IMR-90 (cell line): ENCODE measurements around the gene ASCL3. TPM values are rescaled to one million over a fixed set of nuclear protein-coding genes. Genes with fewer than 3 reads are reported as not detected.

Experiments
- ATAC-seq: fragments of 200-7000 bp; cut with Tn5 transposase; 2 replicates; pipeline ENCODE4 v1.9.1; 2020; ENCODE audit warnings: low read depth, mild to moderate bottlenecking, moderate library complexity
- BruUV-seq: library from RNA; stranded (reverse); fragments of 400-500 nt; replicated peaks from 2 replicates; lab custom pipeline; 2021; lab: Mats Ljungman, UMichigan
- CTCF ChIA-PET: fragments of 300-600 bp; formaldehyde crosslinking; extraction: SDS; loops from one replicate; lab custom pipeline; 2021; ENCODE audit warnings: antibody characterized with exemption; lab: Yijun Ruan, JAX
- POLR2A ChIA-PET: fragments of 300-600 bp; sonication (Branson Sonifier 250); formaldehyde crosslinking; loops from one replicate; lab custom pipeline; 2022; ENCODE audit warnings: antibody characterized with exemption; ENCODE audit not compliant: unreplicated experiment; lab: Charles Lee
- DNase-seq: peaks from one replicate; pipeline ENCODE4 v3.0.0; 2013
- H2AFZ ChIP-seq: replicated peaks from 2 replicates; pipeline ENCODE3; 2013; ENCODE audit warnings: low read length, mild to moderate bottlenecking; ENCODE audit not compliant: poor library complexity
- H2AK5ac ChIP-seq: 2 replicates; pipeline ENCODE4 v1.6.1; 2013; ENCODE audit warnings: low read depth, low read length, inconsistent platforms
- H2AK9ac ChIP-seq: replicated peaks from 2 replicates; pipeline ENCODE3; 2013; ENCODE audit warnings: mild to moderate bottlenecking, low read depth, low read length, moderate library complexity; ENCODE audit not compliant: poor library complexity
- H2BK120ac ChIP-seq: 2 replicates; pipeline ENCODE4 v1.6.1; 2013; ENCODE audit warnings: low read depth, low read length, inconsistent platforms
- H2BK15ac ChIP-seq: 3 replicates; pipeline ENCODE4 v1.6.1; 2013; ENCODE audit warnings: low read depth, low read length, inconsistent platforms
- H2BK20ac ChIP-seq: 2 replicates; pipeline ENCODE4 v1.6.1; 2013; ENCODE audit warnings: low read depth, mild to moderate bottlenecking, inconsistent platforms, low read length, moderate library complexity
- H2BK5ac ChIP-seq: 2 replicates; pipeline ENCODE4 v1.6.1; 2013; ENCODE audit warnings: mild to moderate bottlenecking, low read depth, low read length, inconsistent platforms; ENCODE audit not compliant: poor library complexity, severe bottlenecking
- H3K14ac ChIP-seq: replicated peaks from 2 replicates; pipeline ENCODE4 v1.6.1; 2013; ENCODE audit warnings: low read depth, low read length, inconsistent platforms
- H3K18ac ChIP-seq: 2 replicates; pipeline ENCODE4 v1.6.1; 2013; ENCODE audit warnings: low read depth, low read length, control low read depth
- H3K23ac ChIP-seq: 2 replicates; pipeline ENCODE4 v1.6.1; 2013; ENCODE audit warnings: low read depth, low read length, inconsistent platforms
- H3K27ac ChIP-seq: 2 replicates; pipeline ENCODE4 v1.5.1; 2013; ENCODE audit warnings: mild to moderate bottlenecking, control low read depth, low read length; ENCODE audit not compliant: insufficient read depth
- H3K27me3 ChIP-seq: 2 replicates; pipeline ENCODE4 v1.6.1; 2013; ENCODE audit warnings: low read length; ENCODE audit not compliant: control insufficient read depth, insufficient read depth
- H3K36me3 ChIP-seq: 2 replicates; pipeline ENCODE4 v1.6.1; 2013; ENCODE audit warnings: low read length, mixed read lengths; ENCODE audit not compliant: control insufficient read depth, insufficient read depth
- H3K4ac ChIP-seq: 2 replicates; pipeline ENCODE4 v1.6.1; 2013; ENCODE audit warnings: low read depth, low read length, inconsistent platforms
- H3K4me1 ChIP-seq: 2 replicates; pipeline ENCODE4 v1.6.1; 2013; ENCODE audit warnings: low read length, mixed read lengths; ENCODE audit not compliant: control insufficient read depth, insufficient read depth
- H3K4me2 ChIP-seq: 2 replicates; pipeline ENCODE4 v1.6.1; 2013; ENCODE audit warnings: low read depth, mild to moderate bottlenecking, control low read depth, low read length, moderate library complexity
- H3K4me3 ChIP-seq: 2 replicates; pipeline ENCODE4 v1.5.1; 2013; ENCODE audit warnings: low read depth, mild to moderate bottlenecking, control low read depth, low read length, moderate library complexity; ENCODE audit not compliant: insufficient read depth
- H3K56ac ChIP-seq: 2 replicates; pipeline ENCODE4 v1.6.1; 2013; ENCODE audit warnings: low read length, inconsistent platforms; ENCODE audit not compliant: insufficient read depth; ENCODE audit errors: extremely low read depth
- H3K79me1 ChIP-seq, 2 experiments: 2 replicates each; pipeline ENCODE4 v1.6.1; 2013; ENCODE audit warnings: low read length in 2 of 2, inconsistent platforms in 1 of 2, low read depth in 1 of 2
- H3K9ac ChIP-seq: 2 replicates; pipeline ENCODE4 v1.6.1; 2013; ENCODE audit warnings: low read depth, low read length, control low read depth
- H3K9me1 ChIP-seq: 2 replicates; pipeline ENCODE4 v1.6.1; 2013; ENCODE audit warnings: low read length, inconsistent platforms; ENCODE audit not compliant: insufficient read depth
- H3K9me3 ChIP-seq: 2 replicates; pipeline ENCODE4 v1.6.1; 2013; ENCODE audit warnings: low read length; ENCODE audit not compliant: control insufficient read depth, insufficient read depth
- H4K20me1 ChIP-seq: 2 replicates; pipeline ENCODE4 v1.6.1; 2013; ENCODE audit warnings: low read length, inconsistent platforms; ENCODE audit not compliant: insufficient read depth
- H4K5ac ChIP-seq: 2 replicates; pipeline ENCODE4 v1.6.1; 2013; ENCODE audit warnings: mild to moderate bottlenecking, low read depth, low read length, control low read depth
- H4K8ac ChIP-seq, 2 experiments: 2 replicates each; pipeline ENCODE4 v1.6.1; 2013; ENCODE audit warnings: low read depth in 2 of 2, low read length in 2 of 2, control low read depth in 1 of 2, inconsistent platforms in 1 of 2
- H4K91ac ChIP-seq: 2 replicates; pipeline ENCODE4 v1.6.1; 2013; ENCODE audit warnings: low read depth, low read length, inconsistent platforms; ENCODE audit not compliant: insufficient read depth
- CEBPB ChIP-seq: IDR thresholded peaks from 2 replicates; pipeline ENCODE4 v1.6.1; 2012; ENCODE audit warnings: low read depth, low read length, improper control_type of control experiment
- FOS ChIP-seq: fragments of 150-350 bp; IDR thresholded peaks from 2 replicates; pipeline ENCODE4 v1.6.1; 2016; ENCODE audit warnings: low read depth, low read length
- MAFK ChIP-seq: IDR thresholded peaks from 2 replicates; pipeline ENCODE4 v1.6.1; 2012; ENCODE audit warnings: low read depth, low read length, improper control_type of control experiment
- MXI1 ChIP-seq: IDR thresholded peaks from 2 replicates; pipeline ENCODE4 v1.6.1; 2012; ENCODE audit warnings: low read depth, mild to moderate bottlenecking, low read length, moderate library complexity, borderline replicate concordance
- NFE2L2 ChIP-seq: fragments of 150-350 bp; IDR thresholded peaks from 2 replicates; pipeline ENCODE4 v1.6.1; 2016; ENCODE audit warnings: low read depth, mild to moderate bottlenecking, low read length
- WGBS, 2 experiments: methylation state at CpG; one replicate each; pipeline versions ENCODE4 v1.1.5 to v1.1.7; 2013; ENCODE audit warnings: missing lambda C conversion rate in 2 of 2; ENCODE audit not compliant: insufficient read length in 1 of 2; ENCODE audit errors: extremely low coverage in 2 of 2; 5-methylcytosine and 5-hydroxymethylcytosine counted together
- dilution Hi-C: fragments of 300-500 bp; cut with HindIII; formaldehyde crosslinking; loops from one replicate; pipeline ENCODE4 v1.14.3; 2018; ENCODE audit warnings: low sequenced_read_pairs; ENCODE audit not compliant: unreplicated experiment
- in situ Hi-C: fragments of 300-500 bp; cut with MboI; formaldehyde crosslinking; loops from 3 replicates; pipeline ENCODE4 v1.14.3; 2019; ENCODE audit warnings: low sequenced_read_pairs, inconsistent platforms, mixed read lengths
- intact Hi-C: fragments of 100-400 bp; cut with micrococcal nuclease; formaldehyde crosslinking; loops from 2 replicates; pipeline ENCODE4 v1.10.0; 2022
- polyA plus RNA-seq, 3 experiments: library from polyadenylated mRNA; depleted of rRNA; stranded (reverse); fragments of >200 nt; gene quantifications; 2 replicates each; pipeline ENCODE4 v1.2.3, GENCODE V29; 2012; ENCODE audit warnings: low replicate concordance in 1 of 3
- total RNA-seq: library from RNA; depleted of rRNA; stranded (reverse); fragments of >200 nt; gene quantifications from 2 replicates; pipeline ENCODE4 v1.2.3, GENCODE V29; 2012
- TF ChIP-seq, protein P1 (sequence below): fragments of 150-350 bp; IDR thresholded peaks from 2 replicates; pipeline ENCODE4 v1.6.1; 2016; ENCODE audit warnings: low read depth, mild to moderate bottlenecking, low read length, moderate library complexity, borderline replicate concordance

The ASCL3 gene
- total and polyA plus RNA-seq, 2 of the 4 experiments (the other 2 are of a cell fraction), result not detected

DNA sequence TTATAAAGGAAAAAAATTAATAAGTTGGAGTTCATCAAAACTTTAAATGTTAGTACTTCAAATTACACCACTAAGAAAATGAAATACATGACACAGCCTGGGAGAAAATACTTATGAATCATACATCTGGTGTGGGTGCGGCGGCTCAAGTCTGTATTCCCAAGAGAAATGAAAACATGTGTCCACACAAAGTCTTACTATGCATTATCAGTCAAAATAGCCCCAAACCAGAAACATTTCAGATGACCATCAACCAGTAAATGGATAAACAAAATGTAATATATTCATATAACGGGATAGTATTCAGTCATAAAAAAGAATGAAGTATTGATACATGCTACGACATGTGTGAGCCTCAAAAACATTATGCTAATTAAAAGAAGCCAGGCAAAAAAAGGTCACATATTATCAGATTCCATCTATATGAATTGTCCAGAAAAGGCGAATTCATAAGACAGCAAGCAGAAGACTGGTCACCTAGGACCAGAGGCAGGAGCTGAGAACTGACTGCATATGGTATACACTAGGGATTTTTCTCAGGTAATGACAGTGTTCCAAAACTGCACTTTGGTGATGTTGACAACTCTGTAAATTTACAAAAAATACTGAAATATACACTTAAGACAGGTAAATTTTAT, 37.2 kb downstream of the ASCL3 start:
- ChIA-PET CTCF (no interaction called here), POLR2A (no interaction called here)
- Histone ChIP-seq H3K79me1 (peaks cover 0 to 5% of the 10 kb centered on the region in 2 experiments; a peak in 3 of 4 replicates), H3K14ac (no peak overlapping the region), H2AK9ac (no peak overlapping the region), H3K4ac (peak overlapping the region; percentile 8), H4K8ac (no peak overlapping the region), H3K4me2 (no peak overlapping the region), H2AFZ (no peak overlapping the region), H2AK5ac (no peak overlapping the region; the same call in 1 of the 2 replicates), H2BK20ac (no peak overlapping the region), H4K20me1 (no peaks in the 10 kb centered on the region), H3K56ac (no peak overlapping the region), H3K4me3 (no peak overlapping the region), H3K27me3 (no peaks in the 10 kb centered on the region), H3K36me3 (no peaks in the 10 kb centered on the region), H3K9me3 (0 out of 2 replicates have a peak, but pooled peaks cover 2% of the 10 kb centered on the region), H3K9me1 (peaks cover 2% of the 10 kb centered on the region; the same call in 1 of the 2 replicates), H3K9ac (no peak overlapping the region), H3K18ac (no peak overlapping the region), H2BK120ac (peak overlapping the region; percentile 3; the same call in 1 of the 2 replicates), H3K4me1 (peaks cover 2% of the 10 kb centered on the region; the same call in 1 of the 2 replicates), H4K91ac (no peak overlapping the region), H3K23ac (no peak overlapping the region), H4K5ac (no peak overlapping the region), H2BK15ac (no peak overlapping the region; the same call in 2 of the 3 replicates), H2BK5ac (peak overlapping the region; percentile 3), H3K27ac (no peak overlapping the region)
- WGBS, 2 experiments, result 0% methylated on average over 2 of the region's 5 CpGs; no CpG with 5 or more reads in 1 of the 2 experiments
- ATAC-seq, result peak; percentile 50
- intact Hi-C loops (loop anchor here (5.0 kb wide), 1 partner anchor 33 kb away; no protein-coding TSS in a partner anchor), in situ Hi-C loops (no loop called here), dilution Hi-C loops (no loop called here)
- TF ChIP-seq FOS, result 0 out of 2 replicates have a peak, but pooled peaks have one; percentile 5
- TF ChIP-seq, protein P1, sequence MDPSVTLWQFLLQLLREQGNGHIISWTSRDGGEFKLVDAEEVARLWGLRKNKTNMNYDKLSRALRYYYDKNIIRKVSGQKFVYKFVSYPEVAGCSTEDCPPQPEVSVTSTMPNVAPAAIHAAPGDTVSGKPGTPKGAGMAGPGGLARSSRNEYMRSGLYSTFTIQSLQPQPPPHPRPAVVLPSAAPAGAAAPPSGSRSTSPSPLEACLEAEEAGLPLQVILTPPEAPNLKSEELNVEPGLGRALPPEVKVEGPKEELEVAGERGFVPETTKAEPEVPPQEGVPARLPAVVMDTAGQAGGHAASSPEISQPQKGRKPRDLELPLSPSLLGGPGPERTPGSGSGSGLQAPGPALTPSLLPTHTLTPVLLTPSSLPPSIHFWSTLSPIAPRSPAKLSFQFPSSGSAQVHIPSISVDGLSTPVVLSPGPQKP, result no peak
- 0 out of 2 replicates have a peak, but pooled peaks have one; percentile 5 for TF ChIP-seq MAFK
- no peak for TF ChIP-seq NFE2L2
- no peak for TF ChIP-seq MXI1
- no peak for TF ChIP-seq CEBPB
- BruUV-seq, result no TSS peak
- peak; percentile 83 for DNase-seq
